ENCODE measurements around the gene LPIN1.

DNA sequence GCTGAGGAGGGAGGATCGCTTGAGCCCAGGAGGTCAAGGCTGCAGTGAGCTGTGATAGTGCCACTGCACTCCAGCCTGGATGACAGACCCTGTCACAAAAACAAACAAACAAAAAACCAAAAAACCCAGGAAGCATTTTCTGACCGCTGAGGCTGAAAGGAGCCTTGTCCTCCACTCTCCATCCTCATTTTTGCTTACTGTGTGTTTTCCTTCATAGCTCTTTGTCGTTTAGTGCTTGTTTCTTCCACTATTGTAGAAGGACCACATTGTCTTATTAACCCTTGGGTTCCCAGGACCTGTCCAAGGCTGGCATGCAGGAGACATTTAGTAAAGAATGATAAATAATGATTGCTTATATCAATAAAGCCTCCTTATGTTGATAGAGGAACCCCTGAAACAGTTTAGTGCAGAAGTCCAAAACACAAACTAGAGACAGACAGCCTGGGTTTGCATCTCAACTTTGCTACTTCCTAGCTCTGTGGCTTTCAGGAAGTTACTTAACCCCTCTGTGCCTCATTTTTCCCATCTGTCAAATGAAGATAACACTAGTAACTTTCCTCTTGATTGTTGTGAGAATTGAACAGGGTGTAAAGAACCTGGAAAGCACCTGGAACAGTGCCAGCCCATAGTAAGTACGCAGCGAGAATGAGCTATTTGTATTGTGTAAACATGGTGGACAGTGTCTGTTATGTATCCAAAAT lies 126.0 kb downstream of the LPIN1 start:
- TF ChIP-seq ZFX (IDR thresholded peaks at IDR 0.05): no peak
- TF ChIP-seq, protein P1, sequence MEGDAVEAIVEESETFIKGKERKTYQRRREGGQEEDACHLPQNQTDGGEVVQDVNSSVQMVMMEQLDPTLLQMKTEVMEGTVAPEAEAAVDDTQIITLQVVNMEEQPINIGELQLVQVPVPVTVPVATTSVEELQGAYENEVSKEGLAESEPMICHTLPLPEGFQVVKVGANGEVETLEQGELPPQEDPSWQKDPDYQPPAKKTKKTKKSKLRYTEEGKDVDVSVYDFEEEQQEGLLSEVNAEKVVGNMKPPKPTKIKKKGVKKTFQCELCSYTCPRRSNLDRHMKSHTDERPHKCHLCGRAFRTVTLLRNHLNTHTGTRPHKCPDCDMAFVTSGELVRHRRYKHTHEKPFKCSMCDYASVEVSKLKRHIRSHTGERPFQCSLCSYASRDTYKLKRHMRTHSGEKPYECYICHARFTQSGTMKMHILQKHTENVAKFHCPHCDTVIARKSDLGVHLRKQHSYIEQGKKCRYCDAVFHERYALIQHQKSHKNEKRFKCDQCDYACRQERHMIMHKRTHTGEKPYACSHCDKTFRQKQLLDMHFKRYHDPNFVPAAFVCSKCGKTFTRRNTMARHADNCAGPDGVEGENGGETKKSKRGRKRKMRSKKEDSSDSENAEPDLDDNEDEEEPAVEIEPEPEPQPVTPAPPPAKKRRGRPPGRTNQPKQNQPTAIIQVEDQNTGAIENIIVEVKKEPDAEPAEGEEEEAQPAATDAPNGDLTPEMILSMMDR (conservative IDR thresholded peaks at IDR 0.05): no peak
